ENCODE measurements around the gene CLCNKA.

Gene CLCNKA

DNA sequence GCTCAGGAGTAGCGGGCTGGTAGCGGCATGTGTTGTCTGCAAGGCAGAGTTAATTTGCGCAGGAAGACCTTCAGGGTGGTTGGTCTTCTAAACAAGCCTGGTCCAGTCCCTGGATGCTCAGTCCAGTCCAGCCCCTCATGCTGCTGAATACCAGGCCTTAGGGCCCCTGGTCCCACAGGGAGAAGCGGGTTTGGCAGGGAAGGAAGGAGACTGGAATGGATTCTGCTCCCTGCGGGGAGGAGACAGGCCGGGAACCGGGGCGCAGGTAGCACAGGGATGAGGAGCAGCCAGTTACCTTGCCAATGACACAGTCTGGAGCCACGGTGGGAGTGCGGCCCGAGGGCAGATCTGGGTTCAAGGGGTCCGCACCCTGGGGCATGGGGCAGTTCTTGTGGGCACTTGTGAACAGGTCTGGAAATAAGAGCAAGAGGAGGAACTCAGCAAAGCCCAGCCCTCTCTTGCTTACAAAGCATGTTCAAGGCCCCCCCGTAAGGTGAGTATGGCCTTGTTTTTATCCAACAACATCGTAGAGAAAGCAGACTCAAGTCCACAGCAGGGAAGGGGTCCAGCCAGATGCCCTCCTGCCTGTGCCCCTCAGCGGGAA lies 41.5 kb downstream of the CLCNKA start:
- H3K4me3 ChIP-seq (ENCODE audit: low read depth, low read length) = no peak overlapping the region
- DNase-seq (ENCODE audit: low read depth) = no peak
- TF ChIP-seq, protein P1, sequence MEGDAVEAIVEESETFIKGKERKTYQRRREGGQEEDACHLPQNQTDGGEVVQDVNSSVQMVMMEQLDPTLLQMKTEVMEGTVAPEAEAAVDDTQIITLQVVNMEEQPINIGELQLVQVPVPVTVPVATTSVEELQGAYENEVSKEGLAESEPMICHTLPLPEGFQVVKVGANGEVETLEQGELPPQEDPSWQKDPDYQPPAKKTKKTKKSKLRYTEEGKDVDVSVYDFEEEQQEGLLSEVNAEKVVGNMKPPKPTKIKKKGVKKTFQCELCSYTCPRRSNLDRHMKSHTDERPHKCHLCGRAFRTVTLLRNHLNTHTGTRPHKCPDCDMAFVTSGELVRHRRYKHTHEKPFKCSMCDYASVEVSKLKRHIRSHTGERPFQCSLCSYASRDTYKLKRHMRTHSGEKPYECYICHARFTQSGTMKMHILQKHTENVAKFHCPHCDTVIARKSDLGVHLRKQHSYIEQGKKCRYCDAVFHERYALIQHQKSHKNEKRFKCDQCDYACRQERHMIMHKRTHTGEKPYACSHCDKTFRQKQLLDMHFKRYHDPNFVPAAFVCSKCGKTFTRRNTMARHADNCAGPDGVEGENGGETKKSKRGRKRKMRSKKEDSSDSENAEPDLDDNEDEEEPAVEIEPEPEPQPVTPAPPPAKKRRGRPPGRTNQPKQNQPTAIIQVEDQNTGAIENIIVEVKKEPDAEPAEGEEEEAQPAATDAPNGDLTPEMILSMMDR (IDR thresholded peaks at IDR 0.05; ENCODE audit: insufficient read depth, low read depth, low read length, missing control alignments) = no peak

DNA sequence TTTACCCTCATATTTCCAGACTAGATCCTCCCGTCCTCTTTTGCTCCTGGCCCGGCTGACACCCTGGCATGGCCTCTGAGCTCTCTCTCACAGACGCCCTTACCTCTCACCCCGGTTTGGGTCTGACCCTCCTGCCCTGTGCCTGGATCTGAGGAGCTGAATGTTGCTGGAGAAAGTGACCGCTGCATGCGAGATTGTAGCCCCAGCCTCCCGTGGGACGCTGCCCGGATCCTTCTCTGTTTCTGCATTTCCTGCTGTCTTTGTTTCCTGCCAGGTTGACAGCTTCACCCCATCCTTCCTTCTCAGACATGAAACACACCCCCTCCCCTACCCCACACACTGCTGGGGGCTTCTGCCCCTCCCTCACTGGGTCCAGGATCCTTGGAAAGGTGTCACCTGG lies 42.1 kb downstream of the CLCNKA start:
- TF ChIP-seq, protein P1 (IDR thresholded peaks at IDR 0.05; ENCODE audit: insufficient read depth, low read depth, low read length, missing control alignments) = no peak
- no peak for DNase-seq (ENCODE audit: low read depth)
- H3K4me3 ChIP-seq (ENCODE audit: low read depth, low read length) = no peak overlapping the region

DNA sequence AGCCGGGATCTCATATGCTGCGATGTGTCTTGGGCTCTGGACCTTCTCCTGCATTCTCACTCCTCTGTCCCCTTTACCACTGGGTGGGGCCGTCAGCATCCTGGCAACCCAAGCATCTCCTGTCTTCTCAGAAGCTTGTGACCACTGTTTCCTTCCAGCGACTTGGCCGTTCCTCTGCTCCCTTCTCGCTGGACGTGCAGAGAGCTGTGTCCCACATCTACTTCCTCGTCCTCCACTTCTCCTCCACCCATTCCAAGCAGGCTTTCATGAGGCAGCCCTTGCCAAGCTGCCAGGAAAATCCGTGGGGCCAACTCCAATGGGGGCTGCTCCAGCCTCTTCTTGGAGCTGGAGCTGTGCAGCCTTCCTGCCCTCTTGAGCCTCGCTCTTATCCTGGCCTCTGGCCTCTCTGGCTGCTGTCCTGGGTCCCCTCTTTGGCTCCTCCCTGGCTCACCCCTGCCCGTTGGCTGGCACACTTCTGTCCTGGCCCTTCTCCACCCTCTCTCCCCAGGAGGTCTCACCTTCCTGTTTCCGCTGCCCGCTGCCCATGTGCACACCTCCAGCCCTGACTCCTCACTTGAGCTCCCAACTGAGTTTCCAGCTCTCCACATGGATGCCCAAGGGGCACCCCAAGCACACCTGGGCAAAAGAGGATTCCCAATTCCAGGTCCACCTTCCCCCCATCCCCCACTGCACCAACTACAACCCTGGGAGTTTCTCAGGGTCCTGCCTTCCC lies 42.9 kb downstream of the CLCNKA start:
- DNase-seq (ENCODE audit: low read depth) = no peak
- TF ChIP-seq, protein P1 (IDR thresholded peaks at IDR 0.05; ENCODE audit: insufficient read depth, low read depth, low read length, missing control alignments) = no peak
- no peak overlapping the region for H3K4me3 ChIP-seq (ENCODE audit: low read depth, low read length)

DNA sequence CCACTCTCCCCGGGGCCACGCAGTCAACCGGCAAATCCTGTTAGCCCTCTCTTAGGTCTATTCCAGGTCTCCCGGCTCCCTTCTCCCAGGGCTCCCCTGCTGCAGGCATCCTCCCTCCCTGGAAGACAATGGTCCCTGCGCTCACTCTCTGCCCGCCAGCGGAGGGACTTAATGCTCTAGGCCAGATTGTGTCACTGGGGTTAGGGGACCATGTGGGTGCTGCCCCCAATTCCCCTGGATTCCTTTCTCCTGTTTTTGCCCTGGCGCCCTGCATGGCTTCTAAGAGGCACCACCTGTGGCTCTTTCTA lies 43.4 kb downstream of the CLCNKA start:
- DNase-seq (ENCODE audit: low read depth) = no peak
- TF ChIP-seq, protein P1 (IDR thresholded peaks at IDR 0.05; ENCODE audit: insufficient read depth, low read depth, low read length, missing control alignments) = no peak
- no peak overlapping the region for H3K4me3 ChIP-seq (ENCODE audit: low read depth, low read length)

DNA sequence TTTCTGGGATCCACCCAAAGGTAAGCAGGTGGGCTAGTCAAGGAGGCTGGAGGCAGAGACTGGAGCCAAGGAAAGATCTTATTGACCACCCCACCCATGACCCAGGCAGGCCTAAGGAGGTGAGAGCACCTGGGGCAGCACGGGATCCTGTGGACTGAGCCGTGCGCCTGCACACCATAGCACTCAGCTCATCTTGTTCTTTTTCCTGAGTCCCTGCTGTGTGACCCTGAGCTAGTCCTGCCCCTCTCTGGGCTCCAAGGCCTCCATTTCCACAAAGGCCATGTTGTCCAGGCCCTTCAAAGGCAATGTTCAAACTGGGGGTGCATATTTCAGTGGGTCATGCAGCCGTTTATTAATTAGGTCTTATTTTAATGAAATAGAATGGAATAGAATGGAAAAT lies 44.4 kb downstream of the CLCNKA start:
- TF ChIP-seq, protein P1 (IDR thresholded peaks at IDR 0.05; ENCODE audit: insufficient read depth, low read depth, low read length, missing control alignments) = no peak
- no peak for DNase-seq (ENCODE audit: low read depth)
- no peak overlapping the region for H3K4me3 ChIP-seq (ENCODE audit: low read depth, low read length)

DNA sequence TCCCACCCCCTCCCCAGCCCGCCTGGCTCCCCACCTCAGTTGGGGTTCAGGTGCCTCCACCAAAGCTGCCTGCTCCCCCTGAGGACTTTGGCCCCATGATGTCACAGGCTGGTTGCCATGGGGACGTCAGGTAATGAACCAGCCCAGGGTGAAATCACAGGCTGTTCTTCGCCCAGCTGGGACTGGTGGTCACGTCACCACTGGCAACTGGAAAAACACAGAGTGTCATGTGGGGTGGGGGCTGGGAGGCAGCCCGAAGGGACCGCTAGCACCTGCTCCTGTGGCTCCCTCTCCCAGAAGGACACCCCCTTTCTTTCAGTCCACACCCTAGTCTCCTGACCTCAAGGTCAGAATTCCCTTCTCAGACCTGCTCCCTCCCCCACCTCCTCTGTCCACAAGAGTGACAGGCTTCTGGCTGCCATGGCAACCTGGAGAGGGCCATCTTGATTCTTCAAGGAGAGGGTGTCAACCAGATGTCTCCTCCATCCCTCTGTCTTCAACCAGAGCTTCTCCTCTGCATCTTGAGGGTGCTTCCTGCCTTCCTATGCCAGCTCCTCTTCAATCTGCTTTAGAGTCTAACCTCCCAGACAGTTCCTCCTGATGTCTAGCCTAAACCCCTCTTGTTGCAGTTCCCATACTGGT lies 45.4 kb downstream of the CLCNKA start:
- DNase-seq (ENCODE audit: low read depth) = peak; percentile 19
- no peak overlapping the region for H3K4me3 ChIP-seq (ENCODE audit: low read depth, low read length)
- TF ChIP-seq, protein P1 (IDR thresholded peaks at IDR 0.05; ENCODE audit: insufficient read depth, low read depth, low read length, missing control alignments) = no peak
